Calu3 (cell line): ENCODE measurements around the gene NTSR1. TPM values are rescaled to one million over a fixed set of nuclear protein-coding genes. Genes with fewer than 3 reads are reported as not detected.

Experiments
- BruUV-seq: library from RNA; stranded (reverse); fragments of 400-500 nt; replicated peaks from 2 replicates; lab custom pipeline; 2021; lab: Mats Ljungman, UMichigan
- CTCF ChIA-PET: fragments of 300-600 bp; sonication (Branson Sonifier 250); formaldehyde crosslinking; loops from one replicate; lab custom pipeline; 2022; ENCODE audit warnings: antibody characterized with exemption; lab: Charles Lee
- DNase-seq: peaks from one replicate; pipeline ENCODE4 v3.0.0; 2022
- H3K27ac Mint-ChIP-seq: one replicate; pipeline ENCODE4 v1.8.0; 2022; ENCODE audit warnings: mixed read lengths; ENCODE audit not compliant: unreplicated experiment
- H3K27me3 Mint-ChIP-seq: one replicate; pipeline ENCODE4 v1.8.0; 2022; ENCODE audit warnings: mixed read lengths; ENCODE audit not compliant: unreplicated experiment
- H3K36me3 Mint-ChIP-seq: one replicate; pipeline ENCODE4 v1.8.0; 2022; ENCODE audit warnings: mild to moderate bottlenecking, moderate library complexity, mixed read lengths; ENCODE audit not compliant: insufficient read depth, unreplicated experiment
- H3K4me1 Mint-ChIP-seq: one replicate; pipeline ENCODE4 v1.8.0; 2022; ENCODE audit warnings: mild to moderate bottlenecking, low read depth, mixed read lengths; ENCODE audit not compliant: unreplicated experiment
- H3K4me3 Mint-ChIP-seq: one replicate; pipeline ENCODE4 v1.8.0; 2022; ENCODE audit warnings: mild to moderate bottlenecking, low read depth, moderate library complexity, mixed read lengths; ENCODE audit not compliant: unreplicated experiment
- H3K9me3 Mint-ChIP-seq: one replicate; pipeline ENCODE4 v1.8.0; 2022; ENCODE audit warnings: low read depth, mixed read lengths; ENCODE audit not compliant: unreplicated experiment
- intact Hi-C: fragments of 100-400 bp; cut with micrococcal nuclease; formaldehyde crosslinking; loops from one replicate; pipeline ENCODE4 v1.10.0; 2022; ENCODE audit not compliant: unreplicated experiment
- total RNA-seq: library from RNA; stranded (reverse); gene quantifications from 2 replicates; pipeline ENCODE4 v1.2.3, GENCODE V29; 2022
- TF ChIP-seq, protein P1 (sequence below): fragments of 200-600 bp; IDR thresholded peaks from one replicate; pipeline ENCODE4 v1.8.0; 2022; ENCODE audit warnings: antibody characterized with exemption; ENCODE audit not compliant: unreplicated experiment

Gene NTSR1
- total RNA-seq, 1 experiment from 2014 or later = not detected

DNA sequence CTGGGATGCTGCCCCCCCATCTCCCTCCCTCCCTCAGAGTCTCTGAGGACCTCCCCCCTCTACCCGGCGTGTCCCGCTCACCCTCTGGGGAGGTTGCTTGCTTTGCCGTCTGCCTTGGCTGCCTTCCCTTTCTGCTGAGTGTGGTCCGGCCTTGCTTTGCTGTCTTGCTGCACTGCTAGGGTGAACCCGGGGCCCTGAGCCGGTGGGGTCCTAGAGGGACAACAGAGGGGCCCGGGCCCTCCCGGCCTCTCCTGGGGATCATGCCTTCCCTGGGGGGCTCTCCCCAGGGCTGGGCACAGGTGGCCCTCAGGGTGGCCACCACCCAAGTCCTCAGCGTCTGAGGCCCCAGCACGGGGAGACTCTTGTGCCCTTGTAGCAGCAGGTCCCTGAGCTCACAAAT lies 47.0 kb upstream of the NTSR1 start:
- TF ChIP-seq, protein P1, sequence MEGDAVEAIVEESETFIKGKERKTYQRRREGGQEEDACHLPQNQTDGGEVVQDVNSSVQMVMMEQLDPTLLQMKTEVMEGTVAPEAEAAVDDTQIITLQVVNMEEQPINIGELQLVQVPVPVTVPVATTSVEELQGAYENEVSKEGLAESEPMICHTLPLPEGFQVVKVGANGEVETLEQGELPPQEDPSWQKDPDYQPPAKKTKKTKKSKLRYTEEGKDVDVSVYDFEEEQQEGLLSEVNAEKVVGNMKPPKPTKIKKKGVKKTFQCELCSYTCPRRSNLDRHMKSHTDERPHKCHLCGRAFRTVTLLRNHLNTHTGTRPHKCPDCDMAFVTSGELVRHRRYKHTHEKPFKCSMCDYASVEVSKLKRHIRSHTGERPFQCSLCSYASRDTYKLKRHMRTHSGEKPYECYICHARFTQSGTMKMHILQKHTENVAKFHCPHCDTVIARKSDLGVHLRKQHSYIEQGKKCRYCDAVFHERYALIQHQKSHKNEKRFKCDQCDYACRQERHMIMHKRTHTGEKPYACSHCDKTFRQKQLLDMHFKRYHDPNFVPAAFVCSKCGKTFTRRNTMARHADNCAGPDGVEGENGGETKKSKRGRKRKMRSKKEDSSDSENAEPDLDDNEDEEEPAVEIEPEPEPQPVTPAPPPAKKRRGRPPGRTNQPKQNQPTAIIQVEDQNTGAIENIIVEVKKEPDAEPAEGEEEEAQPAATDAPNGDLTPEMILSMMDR = no peak
- Mint-ChIP-seq H3K27ac (no peak overlapping the region), H3K9me3 (no peaks in the 10 kb centered on the region), H3K4me1 (peaks cover 7% of the 10 kb centered on the region), H3K27me3 (no peaks in the 10 kb centered on the region), H3K4me3 (no peak overlapping the region), H3K36me3 (peaks cover 40% of the 10 kb centered on the region)
- intact Hi-C loops = no loop called here
- BruUV-seq = no TSS peak
- CTCF ChIA-PET = no interaction called here
- no peak for DNase-seq

DNA sequence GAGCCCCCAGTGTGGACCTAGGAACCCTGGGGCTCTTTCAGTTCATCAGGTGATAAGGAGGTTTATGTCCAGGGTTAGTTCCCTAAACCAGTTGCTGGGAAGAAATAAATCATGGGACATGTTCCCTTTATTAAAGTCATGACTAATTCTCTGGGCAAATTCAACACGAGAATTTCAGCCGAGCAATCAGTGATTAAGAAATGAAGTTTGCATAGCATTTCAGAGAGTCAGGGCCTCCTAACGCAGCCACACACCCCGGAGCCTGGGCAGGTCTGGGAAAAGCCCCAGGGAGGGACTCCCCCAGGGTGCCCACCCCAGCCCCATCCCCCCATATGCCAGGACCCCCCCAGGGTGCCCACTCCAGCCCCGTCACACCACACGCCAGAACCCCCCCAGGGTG lies 46.2 kb upstream of the NTSR1 start:
- CTCF ChIA-PET = interaction anchor here (1.3 kb wide), 1 partner anchor 146 kb away, joined by 4 read pairs; no protein-coding TSS in a partner anchor
- no peak for DNase-seq
- Mint-ChIP-seq H3K4me1 (peaks cover 14% of the 10 kb centered on the region), H3K9me3 (no peaks in the 10 kb centered on the region), H3K4me3 (no peak overlapping the region), H3K27ac (no peak overlapping the region), H3K27me3 (no peaks in the 10 kb centered on the region), H3K36me3 (peaks cover 41% of the 10 kb centered on the region)
- no TSS peak for BruUV-seq
- TF ChIP-seq, protein P1 = no peak
- intact Hi-C loops = no loop called here

DNA sequence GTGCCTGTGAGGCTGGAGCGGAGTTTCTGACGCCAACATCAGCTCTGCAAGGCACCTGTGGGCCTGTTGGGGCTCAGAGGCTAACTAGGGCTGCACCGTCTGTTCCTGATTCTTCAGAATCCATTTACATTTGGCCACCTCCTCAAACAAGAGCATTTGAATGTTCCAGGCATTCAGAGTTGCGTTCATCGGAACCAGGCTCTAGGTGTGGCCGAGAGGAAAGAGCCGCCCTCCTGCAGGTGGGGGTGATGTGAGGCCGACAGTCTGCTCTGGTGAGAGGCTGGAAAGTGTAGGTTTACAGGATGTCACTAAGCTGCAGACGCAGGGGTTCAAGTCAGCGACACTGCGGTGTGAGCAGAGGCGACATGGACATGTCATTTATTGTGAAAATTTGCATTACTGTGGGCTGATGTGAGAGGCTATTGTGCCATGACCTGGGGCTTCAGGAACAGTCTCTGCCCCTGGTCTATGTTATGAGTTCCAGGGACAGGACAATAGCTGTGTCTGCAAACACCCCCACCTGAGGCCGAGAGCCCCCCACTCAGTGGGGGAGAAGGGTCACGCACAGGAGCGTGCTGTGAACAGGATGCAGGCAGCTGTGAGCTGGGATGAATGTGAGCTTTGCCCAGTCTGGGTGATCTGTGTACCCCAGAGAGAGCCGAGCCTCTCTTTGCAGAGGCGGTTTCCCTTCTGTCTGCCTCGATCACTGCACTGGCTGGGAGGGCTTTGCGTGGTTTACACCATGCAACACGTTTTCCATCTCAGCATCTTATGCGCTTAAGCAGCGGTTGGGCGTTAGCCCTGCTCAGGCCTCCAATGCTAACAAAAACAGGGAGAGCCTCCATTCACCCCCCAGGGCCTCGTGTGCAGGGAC lies 45.3 kb upstream of the NTSR1 start:
- no peak overlapping the region for H3K27ac Mint-ChIP-seq
- H3K36me3 Mint-ChIP-seq = peaks cover 50% of the 10 kb centered on the region
- intact Hi-C loops = no loop called here
- CTCF ChIA-PET = interaction anchor here (0.9 to 1.3 kb wide), 2 partner anchors 39 to 145 kb away, joined by 3 to 4 read pairs; no protein-coding TSS in a partner anchor
- no TSS peak for BruUV-seq
- H3K4me3 Mint-ChIP-seq = no peak overlapping the region
- TF ChIP-seq, protein P1 = no peak
- no peaks in the 10 kb centered on the region for H3K9me3 Mint-ChIP-seq
- peaks cover 24% of the 10 kb centered on the region for H3K4me1 Mint-ChIP-seq
- no peak for DNase-seq
- no peaks in the 10 kb centered on the region for H3K27me3 Mint-ChIP-seq

DNA sequence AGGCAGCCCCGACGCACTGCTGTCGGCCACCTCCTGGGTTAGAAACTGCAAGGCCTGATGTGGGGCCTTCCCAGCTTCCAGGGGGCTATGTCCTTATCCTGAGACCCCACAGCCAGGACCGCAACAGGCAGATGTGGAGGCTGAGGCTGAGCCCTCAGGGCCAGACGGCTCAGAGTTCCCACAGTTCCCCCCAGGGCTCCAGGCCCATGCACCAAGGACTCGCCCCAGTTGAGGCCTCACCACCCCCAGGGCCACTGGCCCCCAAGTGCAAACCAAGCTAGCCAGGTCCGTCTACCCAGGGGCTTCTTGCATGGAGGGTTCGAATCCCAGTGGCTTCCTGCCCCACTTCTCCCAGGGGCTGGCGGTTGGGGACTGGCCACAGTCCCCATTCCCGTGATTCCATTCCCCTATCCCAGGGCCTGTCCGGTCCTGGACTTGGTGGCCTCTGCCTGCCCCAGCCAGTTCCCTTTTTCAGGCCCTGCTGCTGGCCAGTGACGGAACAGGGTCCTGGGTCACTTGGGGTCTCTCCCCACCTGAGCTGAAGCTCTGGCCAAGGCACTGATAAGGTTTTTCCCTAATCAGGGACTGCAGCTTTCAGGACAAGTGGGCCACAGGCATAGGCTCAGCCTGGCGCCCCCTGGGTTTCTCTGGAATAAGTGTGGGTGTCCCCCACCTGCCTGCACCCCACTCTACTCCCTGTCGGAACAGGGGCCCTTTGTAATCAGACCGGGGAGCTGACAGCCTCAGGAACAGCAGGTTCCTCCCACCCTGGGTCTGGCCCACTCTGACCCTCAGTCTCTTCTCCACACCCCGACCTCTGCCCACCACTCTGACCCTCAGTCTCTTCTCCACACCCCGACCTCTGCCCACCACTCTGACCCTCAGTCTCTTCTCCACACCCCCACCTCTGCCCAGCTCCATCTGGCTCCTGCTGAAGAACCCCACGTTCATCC lies 44.3 kb upstream of the NTSR1 start:
- intact Hi-C loops = no loop called here
- no peaks in the 10 kb centered on the region for H3K9me3 Mint-ChIP-seq
- H3K27me3 Mint-ChIP-seq = no peaks in the 10 kb centered on the region
- H3K4me1 Mint-ChIP-seq = peaks cover 28% of the 10 kb centered on the region
- CTCF ChIA-PET = interaction anchor here (0.9 kb wide), 1 partner anchor 38 kb away, joined by 3 read pairs; no protein-coding TSS in a partner anchor
- no peak overlapping the region for H3K4me3 Mint-ChIP-seq
- no peak for DNase-seq
- H3K27ac Mint-ChIP-seq = no peak overlapping the region
- TF ChIP-seq, protein P1 = no peak
- BruUV-seq = no TSS peak
- peaks cover 59% of the 10 kb centered on the region for H3K36me3 Mint-ChIP-seq
